Measurements from ENCODE around the gene RALGAPA1.

- no peak for TF ChIP-seq SP1 (CRISPR knock-in tag; IDR thresholded peaks at IDR 0.05)
- TF ChIP-seq BRCA1 (IDR thresholded peaks at IDR 0.05) = no peak
- TF ChIP-seq BRCA1 (CRISPR knock-in tag; IDR thresholded peaks at IDR 0.05) = no peak
- TF ChIP-seq NKRF (IDR thresholded peaks at IDR 0.05; ENCODE audit: borderline replicate concordance) = no peak
- TF ChIP-seq ETV5 (CRISPR knock-in tag; IDR thresholded peaks at IDR 0.05; ENCODE audit: low read depth) = no peak
- TF ChIP-seq FOXK2 (conservative IDR thresholded peaks at IDR 0.05 in 1 of 2, IDR thresholded peaks at IDR 0.05 in 1 of 2; ENCODE audit: low read depth in 2 of 2) = no peak
- TF ChIP-seq MECOM (CRISPR knock-in tag; IDR thresholded peaks at IDR 0.05) = no peak
- no peak for TF ChIP-seq CBX2 (IDR thresholded peaks at IDR 0.05; ENCODE audit: insufficient read depth, low read length, poor library complexity, severe bottlenecking)
- no peak for TF ChIP-seq USF1 (CRISPR knock-in tag; IDR thresholded peaks at IDR 0.05)
- no peak for TF ChIP-seq ZNF12 (CRISPR knock-in tag; IDR thresholded peaks at IDR 0.05)
- no peak for TF ChIP-seq BACH1 (tag; IDR thresholded peaks at IDR 0.05)
- TF ChIP-seq ELF2 (CRISPR knock-in tag; IDR thresholded peaks at IDR 0.05) = no peak
These were observed 58.7 kb downstream of the RALGAPA1 start for GRCh38 chr14:35750202-35750904.

Measured in K562 (cell line).